RWPE2 (cell line): ENCODE data around the gene CDYL2.

Experiments used
- ATAC-seq: fragments of 200-7000 bp; cut with Tn5 transposase; 3 replicates; pipeline ENCODE4 v1.9.1; 2021; ENCODE audit warnings: low read depth
- DNase-seq: peaks from one replicate; pipeline ENCODE4 v3.0.0-alpha.2; 2020; ENCODE audit warnings: low spot score
- H3K27ac ChIP-seq: fragments of 450-650 bp; 2 replicates; pipeline ENCODE4 v1.5.1; 2017; ENCODE audit warnings: mild to moderate bottlenecking; ENCODE audit not compliant: poor library complexity, severe bottlenecking
- H3K27me3 ChIP-seq: fragments of 250-450 bp; sonication (Bioruptor Pico); 2 replicates; pipeline ENCODE4 v1.5.1; 2021; ENCODE audit warnings: mild to moderate bottlenecking, moderate library complexity; ENCODE audit not compliant: insufficient read depth, poor library complexity, severe bottlenecking
- H3K36me3 ChIP-seq: fragments of 250-450 bp; sonication (Bioruptor Pico); 2 replicates; pipeline ENCODE4 v1.5.1; 2020; ENCODE audit warnings: low read depth, mild to moderate bottlenecking, moderate library complexity
- H3K4me1 ChIP-seq: fragments of 250-450 bp; sonication (Bioruptor Pico); 2 replicates; pipeline ENCODE4 v1.5.1; 2021; ENCODE audit warnings: mild to moderate bottlenecking, moderate library complexity; ENCODE audit not compliant: insufficient read depth, poor library complexity, severe bottlenecking
- H3K4me3 ChIP-seq: fragments of 250-450 bp; sonication (Bioruptor Pico); 2 replicates; pipeline ENCODE4 v1.5.1; 2021; ENCODE audit warnings: mild to moderate bottlenecking, moderate library complexity; ENCODE audit not compliant: severe bottlenecking
- H3K9me3 ChIP-seq: fragments of 250-450 bp; sonication (Bioruptor Pico); 2 replicates; pipeline ENCODE4 v1.5.1; 2021; ENCODE audit warnings: mild to moderate bottlenecking, moderate library complexity; ENCODE audit not compliant: severe bottlenecking
- CTCF ChIP-seq: fragments of 450-650 bp; IDR thresholded peaks from one replicate; pipeline ENCODE4 v1.5.1; 2017; ENCODE audit warnings: mild to moderate bottlenecking, moderate library complexity; ENCODE audit not compliant: poor library complexity, severe bottlenecking

CDYL2 gene

DNA sequence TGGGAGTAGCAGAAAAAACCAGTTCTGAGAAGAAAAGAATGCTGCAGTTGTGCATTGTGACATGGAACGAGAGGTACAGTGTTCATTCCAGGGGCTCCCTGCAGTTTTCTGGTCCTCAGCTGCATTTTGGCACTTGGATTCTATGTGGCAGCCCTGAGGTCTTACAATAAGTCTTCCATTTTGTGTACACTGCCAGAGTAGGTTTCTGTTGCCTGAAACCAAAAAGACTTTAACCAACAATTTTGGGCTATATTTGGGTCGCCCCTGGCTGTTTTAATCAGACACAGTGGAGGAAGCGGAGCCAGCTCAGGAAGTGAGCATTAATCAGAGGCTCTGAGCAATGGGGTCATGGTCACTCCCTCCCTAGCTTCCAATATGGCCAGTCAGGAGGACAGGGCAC, 247.9 kb downstream of the CDYL2 start:
- peaks cover 7% of the 10 kb centered on the region for H3K4me1 ChIP-seq
- no peak for TF ChIP-seq CTCF
- no peaks in the 10 kb centered on the region for H3K36me3 ChIP-seq
- H3K4me3 ChIP-seq: no peak overlapping the region
- ATAC-seq (no peak), DNase-seq (no peak)
- no peak overlapping the region for H3K27ac ChIP-seq
- no peaks in the 10 kb centered on the region for H3K27me3 ChIP-seq
- H3K9me3 ChIP-seq: no peaks in the 10 kb centered on the region

DNA sequence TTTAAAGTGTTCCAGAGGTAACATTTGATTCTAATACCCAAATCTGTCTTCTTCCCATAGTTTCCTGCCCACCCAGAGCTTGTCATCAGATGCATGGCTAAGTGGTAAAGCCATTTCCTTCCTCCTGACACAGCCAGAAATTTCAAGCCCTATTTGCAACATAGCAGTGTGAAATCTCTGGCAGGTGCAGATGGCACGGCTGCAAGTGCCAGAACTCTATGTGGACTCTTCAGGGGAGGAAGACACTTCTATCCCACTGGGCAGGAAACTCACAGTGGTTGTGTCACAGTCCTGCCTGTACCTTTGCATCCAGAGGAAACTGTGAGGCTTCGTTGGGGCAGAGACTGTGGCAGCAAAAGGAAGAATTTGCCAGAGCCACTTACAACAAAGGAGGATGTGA, 250.4 kb downstream of the CDYL2 start:
- peaks cover 7% of the 10 kb centered on the region for H3K4me1 ChIP-seq
- no peaks in the 10 kb centered on the region for H3K36me3 ChIP-seq
- TF ChIP-seq CTCF: no peak
- no peak for DNase-seq
- H3K9me3 ChIP-seq: no peaks in the 10 kb centered on the region
- H3K27me3 ChIP-seq: no peaks in the 10 kb centered on the region
- no peak for ATAC-seq
- no peak overlapping the region for H3K4me3 ChIP-seq
- no peak overlapping the region for H3K27ac ChIP-seq

DNA sequence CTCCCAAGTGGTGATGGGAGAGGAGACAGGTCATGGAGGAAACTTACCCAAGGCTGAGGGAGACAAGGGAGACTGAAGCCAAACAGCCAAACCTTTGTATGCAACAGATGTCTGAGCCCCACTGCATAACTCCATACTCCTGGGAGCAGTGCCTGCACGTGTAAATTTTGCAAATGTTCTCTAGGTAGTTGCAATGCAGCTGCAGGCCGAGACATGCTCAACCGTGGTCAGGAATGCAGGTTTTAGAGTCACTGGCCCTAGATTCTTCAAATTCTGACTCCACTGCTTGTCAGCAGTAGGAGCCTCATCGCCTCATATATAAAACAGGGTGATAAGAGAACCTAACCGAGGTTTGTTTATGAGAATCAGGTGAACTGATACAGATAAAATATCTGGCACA, 252.1 kb downstream of the CDYL2 start:
- peak; percentile 92 for ATAC-seq
- H3K36me3 ChIP-seq: no peaks in the 10 kb centered on the region
- no peak for DNase-seq
- H3K4me3 ChIP-seq: no peak overlapping the region
- H3K27ac ChIP-seq: no peak overlapping the region
- H3K27me3 ChIP-seq: no peaks in the 10 kb centered on the region
- H3K9me3 ChIP-seq: no peaks in the 10 kb centered on the region
- H3K4me1 ChIP-seq: peaks cover 7% of the 10 kb centered on the region
- no peak for TF ChIP-seq CTCF
